Measurements from ENCODE around the gene MAGED4.
"Not testable (repeated sequence)": the region's sequence is repeated elsewhere in the genome, so short reads cannot be mapped to it uniquely, and the experiment has no call there.

The MAGED4 gene

GRCh38 chrX:52184440-52185077 lies at the start of gene MAGED4:
Gene MAGED4, plus strand, starts transcription at chrX:52184888. Its CDS starts 1,035 bp downstream, at chrX:52185923.
- DNase-seq, result not testable (repeated sequence)

GRCh38 chrX:52138830-52139544 lies 45.7 kb upstream of the MAGED4 start:
- DNase-seq, result no peak

- DNase-seq, result no peak
Observed at GRCh38 chrX:52139545-52139895, 45.2 kb upstream of the MAGED4 start.

GRCh38 chrX:52140020-52140419 lies 44.7 kb upstream of the MAGED4 start:
- no peak for DNase-seq

GRCh38 chrX:52150667-52151066 lies 34.0 kb upstream of the MAGED4 start:
- not testable (repeated sequence) for DNase-seq

- not testable (repeated sequence) for DNase-seq
Observed at GRCh38 chrX:52160140-52160539, 24.5 kb upstream of the MAGED4 start.

GRCh38 chrX:52166840-52167239 lies 17.8 kb upstream of the MAGED4 start:
- DNase-seq, result no peak

GRCh38 chrX:52171055-52171454 lies 13.6 kb upstream of the MAGED4 start:
- not testable (repeated sequence) for DNase-seq

GRCh38 chrX:52185078-52185453 lies 378 bp downstream of the MAGED4 start:
- not testable (repeated sequence) for DNase-seq

GRCh38 chrX:52211405-52211804 lies 26.7 kb downstream of the MAGED4 start:
- not testable (repeated sequence) for DNase-seq

- no peak for DNase-seq
Observed at GRCh38 chrX:52213276-52213675, 28.6 kb downstream of the MAGED4 start.

GRCh38 chrX:52216541-52216940 lies 31.9 kb downstream of the MAGED4 start:
- no peak for DNase-seq

GRCh38 chrX:52217494-52218160 lies 32.9 kb downstream of the MAGED4 start:
- DNase-seq, result no peak

- no peak for DNase-seq
Observed at GRCh38 chrX:52220936-52221335, 36.2 kb downstream of the MAGED4 start.
